GM23338 (cell line): ENCODE data around the gene IWS1.

Experiments
- CREB1 ChIP-seq: fragments of 250-450 bp; sonication (Bioruptor Pico); IDR thresholded peaks from 2 replicates; pipeline ENCODE4 v1.5.0; 2020; ENCODE audit warnings: low read depth, mild to moderate bottlenecking, moderate library complexity
- CTCF ChIP-seq, 2 experiments: fragments of 200-600 bp in 1 of 2; sonication (generic) in 1 of 2; conservative IDR thresholded peaks; 2 replicates each; pipeline versions ENCODE4 v1.5.1 to v1.6.1; 2016 to 2017; ENCODE audit warnings: antibody characterized with exemption in 2 of 2, low read depth in 2 of 2, mild to moderate bottlenecking in 2 of 2, moderate library complexity in 1 of 2
- EZH2 ChIP-seq: fragments of 200-600 bp; sonication (generic); IDR thresholded peaks from one replicate; pipeline ENCODE4 v1.8.0; 2017; ENCODE audit warnings: antibody characterized with exemption, mild to moderate bottlenecking, low read depth; ENCODE audit not compliant: unreplicated experiment
- EZH2phosphoT487 ChIP-seq: fragments of 200-600 bp; sonication (generic); IDR thresholded peaks from one replicate; pipeline ENCODE4 v1.8.1; 2018; ENCODE audit warnings: antibody characterized with exemption; ENCODE audit not compliant: unreplicated experiment
- POLR2AphosphoS5 ChIP-seq: IDR thresholded peaks from 2 replicates; pipeline ENCODE4 v1.6.1; 2016; ENCODE audit warnings: antibody characterized with exemption, low read depth
- REST ChIP-seq: IDR thresholded peaks from one replicate; pipeline ENCODE4 v1.6.1; 2018; ENCODE audit warnings: antibody characterized with exemption; ENCODE audit not compliant: unreplicated experiment

- TF ChIP-seq EZH2 (no peak), CTCF (conservative IDR thresholded peaks at IDR 0.05; ENCODE audit: low read depth in 2 of 2) (no peak), REST (no peak), POLR2AphosphoS5 (no peak), EZH2phosphoT487 (no peak), CREB1 (CRISPR knock-in tag) (peak; percentile 87)
Observed at GRCh38 chr2:127463155-127463991, 62.9 kb downstream of the IWS1 start.
